CD4-positive, CD25-positive, alpha-beta regulatory T cell (primary cell): ENCODE results near the gene ACTN2. TPM values are rescaled to one million over a fixed set of nuclear protein-coding genes. Genes with fewer than 3 reads are reported as not detected.

Experiments
- ATAC-seq, 2 donors: fragments of 150-1000 bp; cut with Tn5 transposase; one replicate each; pipeline ENCODE4 v1.10.0; 2021; ENCODE audit warnings: low read depth in 2 of 2, moderate number of reproducible peaks in 2 of 2, moderate library complexity in 1 of 2
- DNase-seq, 3 donors: peaks; one replicate each; pipeline versions ENCODE4 v3.0.0 to v3.0.0-alpha.2; 2012 to 2022; ENCODE audit warnings: mixed read lengths in 1 of 3
- H3K27ac ChIP-seq: one replicate; pipeline ENCODE4 v1.7.0; 2013; ENCODE audit warnings: mild to moderate bottlenecking, low read length; ENCODE audit not compliant: insufficient read depth, poor library complexity, severe bottlenecking
- H3K27me3 ChIP-seq: one replicate; pipeline ENCODE4 v1.7.0; 2013; ENCODE audit warnings: low read length; ENCODE audit not compliant: control insufficient read depth, insufficient read depth
- H3K36me3 ChIP-seq: one replicate; pipeline ENCODE4 v1.7.0; 2013; ENCODE audit warnings: mild to moderate bottlenecking, low read length, moderate library complexity; ENCODE audit not compliant: control insufficient read depth, insufficient read depth
- H3K4me1 ChIP-seq: 2 replicates; pipeline ENCODE4 v1.7.0; 2013; ENCODE audit warnings: mild to moderate bottlenecking, low read length; ENCODE audit not compliant: insufficient read depth, control insufficient read depth, poor library complexity, severe bottlenecking
- H3K4me3 ChIP-seq: one replicate; pipeline ENCODE4 v1.7.0; 2013; ENCODE audit warnings: low read depth, mild to moderate bottlenecking, low read length, moderate library complexity
- H3K9me3 ChIP-seq, 2 experiments: 1 replicate in 1 of 2; 2 replicates in 1 of 2; pipeline ENCODE4 v1.7.0; 2013; ENCODE audit warnings: low read length in 2 of 2, mild to moderate bottlenecking in 1 of 2, moderate library complexity in 1 of 2; ENCODE audit not compliant: control insufficient read depth in 2 of 2
- H3K27ac Mint-ChIP-seq, 3 donors: one replicate each; pipeline ENCODE4 v1.8.0; 2020 to 2022; ENCODE audit warnings: mild to moderate bottlenecking in 3 of 3, mixed read lengths in 3 of 3, moderate library complexity in 2 of 3
- H3K27me3 Mint-ChIP-seq: one replicate; pipeline ENCODE4 v1.8.0; 2022; ENCODE audit warnings: mild to moderate bottlenecking, mixed read lengths
- H3K36me3 Mint-ChIP-seq: one replicate; pipeline ENCODE4 v1.8.0; 2020; ENCODE audit warnings: mixed read lengths
- H3K4me1 Mint-ChIP-seq, 4 donors: one replicate each; pipeline ENCODE4 v1.8.0; 2020 to 2022; ENCODE audit warnings: mixed read lengths in 4 of 4, mild to moderate bottlenecking in 1 of 4
- H3K4me3 Mint-ChIP-seq, 4 donors: one replicate each; pipeline ENCODE4 v1.8.0; 2020 to 2022; ENCODE audit warnings: mild to moderate bottlenecking in 4 of 4, mixed read lengths in 4 of 4, moderate library complexity in 3 of 4
- H3K9me3 Mint-ChIP-seq, 7 donors: one replicate each; pipeline ENCODE4 v1.8.0; 2020 to 2022; ENCODE audit warnings: mixed read lengths in 7 of 7, mild to moderate bottlenecking in 3 of 7, moderate library complexity in 2 of 7
- polyA plus RNA-seq, 4 donors: library from polyadenylated mRNA; unstranded; fragments of 300-500 nt; fragmentation: Illumina TruSeq; gene quantifications; one replicate each; pipeline ENCODE4 v1.2.3, GENCODE V29; 2021
- total RNA-seq: library from RNA; stranded (reverse); gene quantifications from one replicate; pipeline ENCODE4 v1.2.3, GENCODE V29; 2022

ACTN2 gene
- total and polyA plus RNA-seq, 5 donors from 2014 or later = not detected

DNA sequence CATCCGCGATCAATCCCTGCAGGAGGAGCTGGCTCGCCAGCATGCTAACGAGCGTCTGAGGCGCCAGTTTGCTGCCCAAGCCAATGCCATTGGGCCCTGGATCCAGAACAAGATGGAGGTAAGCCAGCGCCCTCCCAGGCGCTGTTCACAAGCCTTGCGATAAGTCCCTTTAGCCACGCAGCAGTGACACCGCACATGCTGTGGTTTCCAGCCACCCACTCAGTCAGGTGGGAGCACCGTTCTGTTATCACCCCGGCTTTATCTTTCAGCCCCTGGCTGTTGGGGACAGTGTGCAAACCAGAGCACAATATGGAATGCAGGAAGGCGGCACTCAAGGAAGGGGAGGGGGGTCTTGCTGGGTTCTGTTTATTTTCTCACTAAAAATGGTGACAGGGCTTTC, 67.7 kb downstream of the ACTN2 start:
- H3K36me3 ChIP-seq = no peaks in the 10 kb centered on the region
- Mint-ChIP-seq H3K27me3 (peaks cover 1% of the 10 kb centered on the region), H3K4me1 (peaks cover 0 to 1% (median 0%) of the 10 kb centered on the region in 4 donors), H3K9me3 (no peaks in the 10 kb centered on the region), H3K4me3 (no peak overlapping the region), H3K36me3 (no peaks in the 10 kb centered on the region), H3K27ac (no peak overlapping the region)
- DNase-seq (no peak), ATAC-seq (no peak)
- H3K4me3 ChIP-seq = no peak overlapping the region
- no peak overlapping the region for H3K27ac ChIP-seq
- H3K4me1 ChIP-seq = no peaks in the 10 kb centered on the region
- peaks cover 2% of the 10 kb centered on the region for H3K27me3 ChIP-seq
- H3K9me3 ChIP-seq = no peaks in the 10 kb centered on the region

DNA sequence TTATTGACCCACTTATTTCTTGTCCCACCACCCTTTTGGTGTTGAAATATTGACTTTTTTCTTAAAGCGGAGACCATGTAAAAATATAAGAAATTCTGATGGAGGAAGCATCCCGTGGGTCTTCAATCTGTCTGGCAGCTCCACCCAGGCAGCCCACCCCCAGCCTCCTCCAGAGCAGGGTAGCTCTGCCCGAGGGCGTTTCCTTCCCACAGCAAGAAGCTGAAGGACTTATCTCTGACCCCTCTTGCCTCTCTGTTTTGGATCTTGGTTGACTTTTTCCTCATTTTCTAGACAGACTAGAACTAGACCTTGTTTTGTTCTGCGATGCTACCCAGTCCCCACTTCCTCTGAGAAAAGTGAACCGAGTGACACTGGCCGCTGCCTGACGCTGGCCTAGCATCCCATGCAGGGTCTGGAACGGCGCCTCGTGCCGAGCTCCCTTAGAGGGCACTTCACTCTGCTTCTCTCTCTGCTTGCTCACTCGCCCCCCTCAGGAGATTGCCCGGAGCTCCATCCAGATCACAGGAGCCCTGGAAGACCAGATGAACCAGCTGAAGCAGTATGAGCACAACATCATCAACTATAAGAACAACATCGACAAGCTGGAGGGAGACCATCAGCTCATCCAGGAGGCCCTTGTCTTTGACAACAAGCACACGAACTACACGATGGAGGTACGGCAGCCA, 68.4 kb downstream of the ACTN2 start:
- Histone ChIP-seq H3K9me3 (no peaks in the 10 kb centered on the region), H3K4me1 (no peaks in the 10 kb centered on the region), H3K4me3 (no peak overlapping the region), H3K27ac (no peak overlapping the region), H3K36me3 (no peaks in the 10 kb centered on the region), H3K27me3 (peaks cover 2% of the 10 kb centered on the region)
- H3K4me3 Mint-ChIP-seq = no peak overlapping the region
- H3K27ac Mint-ChIP-seq = no peak overlapping the region
- peaks cover 5% of the 10 kb centered on the region for H3K27me3 Mint-ChIP-seq
- DNase-seq = no peak
- no peaks in the 10 kb centered on the region for H3K9me3 Mint-ChIP-seq
- no peaks in the 10 kb centered on the region for H3K36me3 Mint-ChIP-seq
- peaks cover 0 to 7% (median 3%) of the 10 kb centered on the region in 4 donors for H3K4me1 Mint-ChIP-seq
- ATAC-seq = no peak

DNA sequence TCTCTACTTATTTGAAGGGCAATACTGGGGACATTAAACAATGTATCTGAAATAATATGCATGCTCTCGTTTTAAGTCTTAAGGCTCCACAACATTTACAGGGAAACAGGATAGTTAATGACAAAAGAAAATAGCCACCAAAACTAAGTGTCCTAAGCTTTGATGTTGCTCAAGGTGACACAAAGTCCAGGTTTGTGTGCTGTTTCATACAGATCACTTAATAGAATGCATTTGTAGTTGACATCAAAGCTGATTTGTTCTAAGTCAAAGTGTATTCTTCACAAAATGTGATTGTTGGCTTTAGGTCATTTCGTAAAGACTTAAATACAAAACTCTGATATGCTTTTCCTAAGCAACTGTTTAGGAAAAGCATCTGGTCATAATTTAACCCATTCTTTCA, 71.3 kb downstream of the ACTN2 start:
- Mint-ChIP-seq H3K27ac (no peak overlapping the region), H3K9me3 (no peaks in the 10 kb centered on the region), H3K36me3 (no peaks in the 10 kb centered on the region), H3K27me3 (peaks cover 9% of the 10 kb centered on the region), H3K4me3 (no peak overlapping the region), H3K4me1 (peaks cover 0 to 7% (median 3%) of the 10 kb centered on the region in 4 donors)
- H3K27me3 ChIP-seq = no peaks in the 10 kb centered on the region
- no peaks in the 10 kb centered on the region for H3K9me3 ChIP-seq
- DNase-seq = no peak
- no peaks in the 10 kb centered on the region for H3K36me3 ChIP-seq
- H3K4me3 ChIP-seq = no peak overlapping the region
- H3K27ac ChIP-seq = no peak overlapping the region
- ATAC-seq = no peak
- H3K4me1 ChIP-seq = no peaks in the 10 kb centered on the region

DNA sequence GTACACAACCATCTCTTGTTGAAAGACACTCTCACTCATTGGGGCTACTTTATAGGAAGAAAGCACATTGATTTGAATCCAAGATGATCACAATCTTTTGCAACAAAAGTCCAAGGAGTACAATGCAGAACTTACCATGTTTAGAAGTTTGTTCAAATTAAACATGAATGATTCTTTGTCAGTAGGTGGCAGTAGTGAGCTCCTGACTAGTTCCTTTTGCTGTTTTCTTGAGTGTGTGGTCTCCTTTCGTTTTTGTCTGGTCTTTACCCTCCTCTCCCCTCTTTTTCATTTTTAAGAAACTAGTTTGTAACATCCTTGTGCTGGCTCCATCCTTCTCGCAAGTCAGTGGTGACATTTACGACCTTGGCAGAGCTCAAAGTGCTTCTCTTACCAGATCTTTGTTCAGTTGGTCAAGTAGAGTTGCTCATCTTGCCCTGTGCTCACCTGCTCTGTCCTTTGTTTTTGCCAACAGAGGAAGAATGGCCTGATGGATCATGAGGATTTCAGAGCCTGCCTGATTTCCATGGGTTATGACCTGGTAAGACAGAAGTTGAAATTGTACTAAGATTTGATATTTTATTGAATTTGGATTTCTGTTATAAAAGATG, 73.1 kb downstream of the ACTN2 start:
- Histone ChIP-seq H3K4me1 (no peaks in the 10 kb centered on the region), H3K36me3 (no peaks in the 10 kb centered on the region), H3K27me3 (peaks cover 1% of the 10 kb centered on the region), H3K27ac (no peak overlapping the region), H3K4me3 (peak overlapping the region; percentile 34), H3K9me3 (no peaks in the 10 kb centered on the region)
- DNase-seq (peak in 2 of 3 donors; percentile 38 to 66), ATAC-seq (no peak)
- H3K27ac Mint-ChIP-seq = peak overlapping the region in 2 of 3 donors; percentile 9 to 75
- no peaks in the 10 kb centered on the region for H3K36me3 Mint-ChIP-seq
- H3K9me3 Mint-ChIP-seq = no peaks in the 10 kb centered on the region
- H3K4me3 Mint-ChIP-seq = peak overlapping the region in 1 of 4 donors; percentile 49
- H3K27me3 Mint-ChIP-seq = peaks cover 11% of the 10 kb centered on the region
- H3K4me1 Mint-ChIP-seq = peaks cover 0 to 7% (median 3%) of the 10 kb centered on the region in 4 donors

- Histone ChIP-seq H3K4me3 (no peak overlapping the region), H3K27me3 (peaks cover 1% of the 10 kb centered on the region), H3K9me3 (no peaks in the 10 kb centered on the region), H3K36me3 (no peaks in the 10 kb centered on the region), H3K27ac (no peak overlapping the region), H3K4me1 (no peaks in the 10 kb centered on the region)
- Mint-ChIP-seq H3K4me1 (peaks cover 0 to 7% (median 3%) of the 10 kb centered on the region in 4 donors), H3K4me3 (no peak overlapping the region), H3K36me3 (no peaks in the 10 kb centered on the region), H3K27me3 (peaks cover 11% of the 10 kb centered on the region), H3K9me3 (no peaks in the 10 kb centered on the region), H3K27ac (peak overlapping the region in 1 of 3 donors; percentile 20)
- ATAC-seq = no peak
- no peak for DNase-seq
Measured at GRCh38 chr1:236760480-236760879, 74.2 kb downstream of the ACTN2 start.

DNA sequence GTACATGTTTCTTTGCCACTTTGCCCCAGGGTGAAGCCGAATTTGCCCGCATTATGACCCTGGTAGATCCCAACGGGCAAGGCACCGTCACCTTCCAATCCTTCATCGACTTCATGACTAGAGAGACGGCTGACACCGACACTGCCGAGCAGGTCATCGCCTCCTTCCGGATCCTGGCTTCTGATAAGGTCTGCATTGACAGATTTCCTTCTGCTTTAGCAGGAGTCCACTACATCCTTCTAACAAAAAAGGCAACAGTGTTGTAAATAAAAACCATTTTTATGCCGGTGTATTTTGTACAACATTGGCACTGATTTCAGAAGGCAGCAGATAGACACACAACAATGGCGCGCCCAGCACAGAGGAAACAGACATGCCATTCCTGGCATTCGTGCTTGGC, 74.7 kb downstream of the ACTN2 start:
- peaks cover 15% of the 10 kb centered on the region for H3K27me3 Mint-ChIP-seq
- H3K9me3 ChIP-seq = no peaks in the 10 kb centered on the region
- no peaks in the 10 kb centered on the region for H3K9me3 Mint-ChIP-seq
- H3K4me3 ChIP-seq = no peak overlapping the region
- no peak overlapping the region for H3K27ac ChIP-seq
- ATAC-seq (no peak), DNase-seq (no peak)
- H3K4me1 ChIP-seq = no peaks in the 10 kb centered on the region
- H3K27me3 ChIP-seq = peaks cover 1% of the 10 kb centered on the region
- no peak overlapping the region for H3K4me3 Mint-ChIP-seq
- no peaks in the 10 kb centered on the region for H3K36me3 Mint-ChIP-seq
- H3K4me1 Mint-ChIP-seq = peaks cover 0 to 7% (median 3%) of the 10 kb centered on the region in 4 donors
- no peaks in the 10 kb centered on the region for H3K36me3 ChIP-seq
- no peak overlapping the region for H3K27ac Mint-ChIP-seq

DNA sequence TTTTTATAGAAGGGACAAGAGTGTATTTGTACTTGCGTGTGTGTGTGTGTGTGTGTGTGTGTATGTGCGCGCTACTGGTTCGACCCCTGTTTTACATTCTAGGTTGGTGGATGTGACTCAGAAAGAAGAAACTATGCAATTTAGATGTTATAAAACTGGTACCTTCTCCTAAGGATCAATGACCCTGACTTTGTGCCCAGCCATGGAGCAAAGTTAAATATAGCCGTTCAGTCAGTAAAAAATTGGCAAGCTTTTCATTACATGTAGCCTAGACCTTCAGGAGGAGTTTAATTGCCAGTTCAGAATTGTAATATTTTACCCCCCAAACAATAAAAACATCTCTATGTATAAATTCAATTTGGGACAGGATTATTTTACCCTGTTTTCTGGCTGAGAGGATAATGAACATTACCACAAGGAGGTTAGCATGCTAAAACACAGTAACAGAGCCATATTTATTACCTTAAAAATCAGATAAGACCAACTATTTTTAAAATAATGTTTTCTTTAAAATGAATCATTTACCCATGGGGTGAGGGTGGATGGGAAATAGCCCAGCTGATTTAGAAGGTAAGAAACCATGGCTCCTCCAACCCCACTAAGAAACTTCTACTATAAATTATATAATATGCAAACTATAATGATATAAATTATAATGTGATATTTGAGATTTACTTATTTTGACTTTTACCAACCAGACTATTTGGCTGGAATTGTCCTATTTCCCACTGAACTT, 75.3 kb downstream of the ACTN2 start:
- no peaks in the 10 kb centered on the region for H3K9me3 ChIP-seq
- no peak overlapping the region for H3K4me3 ChIP-seq
- Mint-ChIP-seq H3K36me3 (no peaks in the 10 kb centered on the region), H3K27me3 (peaks cover 17% of the 10 kb centered on the region), H3K4me3 (no peak overlapping the region), H3K9me3 (no peaks in the 10 kb centered on the region), H3K4me1 (peaks cover 0 to 7% (median 3%) of the 10 kb centered on the region in 4 donors), H3K27ac (no peak overlapping the region)
- no peaks in the 10 kb centered on the region for H3K36me3 ChIP-seq
- H3K27me3 ChIP-seq = peaks cover 1% of the 10 kb centered on the region
- H3K27ac ChIP-seq = no peak overlapping the region
- no peaks in the 10 kb centered on the region for H3K4me1 ChIP-seq
- ATAC-seq = no peak
- no peak for DNase-seq
